GM23338 (cell line): ENCODE data around the gene PRPH2. TPM values are rescaled to one million over a fixed set of nuclear protein-coding genes. Genes with fewer than 3 reads are reported as not detected.

Source experiments
- ATAC-seq: fragments of 200-7000 bp; cut with Tn5 transposase; 3 replicates; pipeline ENCODE4 v1.9.1; 2020
- DNase-seq: peaks from one replicate; pipeline ENCODE4 v3.0.0-alpha.2; 2015; ENCODE audit warnings: low spot score
- H2AFZ ChIP-seq: fragments of 200-600 bp; sonication (generic); 2 replicates; pipeline ENCODE4 v1.8.0; 2016; ENCODE audit warnings: antibody characterized with exemption, mild to moderate bottlenecking, moderate library complexity
- H3F3A ChIP-seq: fragments of 200-600 bp; sonication (generic); replicated peaks from 2 replicates; pipeline ENCODE4 v1.8.0; 2017; ENCODE audit warnings: antibody characterized with exemption, mixed run types, low read depth
- H3K27ac ChIP-seq: fragments of 200-600 bp; sonication (generic); 2 replicates; pipeline ENCODE4 v1.6.1; 2016; ENCODE audit warnings: low read depth
- H3K27me3 ChIP-seq: fragments of 200-600 bp; sonication (generic); 2 replicates; pipeline ENCODE4 v1.8.0; 2016; ENCODE audit warnings: mild to moderate bottlenecking, mixed run types, moderate library complexity; ENCODE audit not compliant: insufficient read depth
- H3K36me3 ChIP-seq: fragments of 200-600 bp; sonication (generic); 2 replicates; pipeline ENCODE4 v1.8.0; 2016; ENCODE audit warnings: mild to moderate bottlenecking; ENCODE audit not compliant: insufficient read depth
- H3K4me1 ChIP-seq: fragments of 200-600 bp; sonication (generic); 2 replicates; pipeline ENCODE4 v1.8.0; 2016; ENCODE audit warnings: mild to moderate bottlenecking, moderate library complexity; ENCODE audit not compliant: insufficient read depth
- H3K4me2 ChIP-seq: fragments of 200-600 bp; sonication (generic); 2 replicates; pipeline ENCODE4 v1.7.1; 2017; ENCODE audit warnings: mixed run types
- H3K4me3 ChIP-seq: fragments of 200-600 bp; sonication (generic); 2 replicates; pipeline ENCODE4 v1.6.1; 2016; ENCODE audit warnings: mixed run types
- H3K79me2 ChIP-seq: fragments of 200-600 bp; sonication (generic); replicated peaks from 2 replicates; pipeline ENCODE4 v1.8.0; 2017; ENCODE audit warnings: mild to moderate bottlenecking; ENCODE audit not compliant: insufficient read depth
- H3K9me2 ChIP-seq: fragments of 200-600 bp; sonication (generic); 2 replicates; pipeline ENCODE4 v1.8.0; 2017; ENCODE audit not compliant: insufficient read depth
- H4K20me1 ChIP-seq: fragments of 200-600 bp; sonication (generic); replicated peaks from 2 replicates; pipeline ENCODE4 v1.8.0; 2017; ENCODE audit warnings: mild to moderate bottlenecking; ENCODE audit not compliant: insufficient read depth
- H3K27ac Mint-ChIP-seq: 2 replicates; pipeline ENCODE4 v1.8.0; 2020; ENCODE audit warnings: inconsistent platforms, mild to moderate bottlenecking, moderate library complexity, mixed read lengths
- H3K27me3 Mint-ChIP-seq: 3 replicates; pipeline ENCODE4 v1.8.0; 2022; ENCODE audit warnings: low read depth, mild to moderate bottlenecking, moderate library complexity, mixed read lengths, inconsistent platforms; ENCODE audit not compliant: insufficient read depth, poor library complexity
- H3K36me3 Mint-ChIP-seq: 3 replicates; pipeline ENCODE4 v1.8.0; 2021; ENCODE audit warnings: low read depth, mild to moderate bottlenecking, inconsistent platforms, moderate library complexity, mixed read lengths
- H3K4me1 Mint-ChIP-seq: 3 replicates; pipeline ENCODE4 v1.8.0; 2020; ENCODE audit warnings: mild to moderate bottlenecking, inconsistent platforms, mixed read lengths
- H3K4me3 Mint-ChIP-seq: 3 replicates; pipeline ENCODE4 v1.8.0; 2021; ENCODE audit warnings: moderate library complexity, mild to moderate bottlenecking, inconsistent platforms, mixed read lengths
- H3K9me3 Mint-ChIP-seq: 3 replicates; pipeline ENCODE4 v1.8.0; 2020; ENCODE audit warnings: moderate library complexity, mild to moderate bottlenecking, inconsistent platforms, mixed read lengths
- CREB1 ChIP-seq: fragments of 250-450 bp; sonication (Bioruptor Pico); IDR thresholded peaks from 2 replicates; pipeline ENCODE4 v1.5.0; 2020; ENCODE audit warnings: low read depth, mild to moderate bottlenecking, moderate library complexity
- ETS1 ChIP-seq: IDR thresholded peaks from 2 replicates; pipeline ENCODE4 v1.6.1; 2016; ENCODE audit warnings: antibody characterized with exemption
- EZH2phosphoT487 ChIP-seq: fragments of 200-600 bp; sonication (generic); IDR thresholded peaks from one replicate; pipeline ENCODE4 v1.8.1; 2018; ENCODE audit warnings: antibody characterized with exemption; ENCODE audit not compliant: unreplicated experiment
- JUNB ChIP-seq: IDR thresholded peaks from one replicate; pipeline ENCODE4 v1.6.1; 2016; ENCODE audit warnings: antibody characterized with exemption; ENCODE audit not compliant: unreplicated experiment
- NANOG ChIP-seq: IDR thresholded peaks from 2 replicates; pipeline ENCODE4 v1.6.1; 2016; ENCODE audit warnings: antibody characterized with exemption, borderline replicate concordance
- POLR2AphosphoS5 ChIP-seq: IDR thresholded peaks from 2 replicates; pipeline ENCODE4 v1.6.1; 2016; ENCODE audit warnings: antibody characterized with exemption, low read depth
- REST ChIP-seq: IDR thresholded peaks from one replicate; pipeline ENCODE4 v1.6.1; 2018; ENCODE audit warnings: antibody characterized with exemption; ENCODE audit not compliant: unreplicated experiment
- STAT1 ChIP-seq: IDR thresholded peaks from one replicate; pipeline ENCODE4 v1.6.1; 2016; ENCODE audit warnings: antibody characterized with exemption; ENCODE audit not compliant: unreplicated experiment
- ZNF114 ChIP-seq: fragments of 250-450 bp; sonication (Bioruptor Pico); IDR thresholded peaks from 2 replicates; pipeline ENCODE4 v1.5.0; 2020; ENCODE audit warnings: mild to moderate bottlenecking, moderate library complexity
- ZNF331 ChIP-seq: fragments of 250-450 bp; sonication (Bioruptor Pico); IDR thresholded peaks from 2 replicates; pipeline ENCODE4 v1.5.0; 2020; ENCODE audit warnings: low read depth, mild to moderate bottlenecking, moderate library complexity
- ZNF462 ChIP-seq: fragments of 250-450 bp; sonication (Bioruptor Pico); IDR thresholded peaks from 2 replicates; pipeline ENCODE4 v1.5.0; 2020; ENCODE audit warnings: mild to moderate bottlenecking, moderate library complexity
- polyA plus RNA-seq: library from polyadenylated mRNA; unstranded; fragments of >200 nt; fragmentation: Nextera tagmentation; extraction: Ambion mirVana; gene quantifications from 2 replicates; pipeline ENCODE4 v1.2.1, GENCODE V29; 2016
- total RNA-seq: library from RNA; depleted of rRNA; stranded (reverse); fragments of >200 nt; shearing (Covaris generic); gene quantifications from 2 replicates; pipeline ENCODE4 v1.2.3, GENCODE V29; 2014

The PRPH2 gene
- total and polyA plus RNA-seq, 2 experiments from 2014 or later: 0.50 to 0.52 TPM

GRCh38 chr6:42688281-42688680 is 34.1 kb downstream of the PRPH2 start:
- Mint-ChIP-seq H3K27ac (no peak overlapping the region), H3K9me3 (peaks cover 13% of the 10 kb centered on the region), H3K4me1 (no peaks in the 10 kb centered on the region), H3K36me3 (peaks cover 86% of the 10 kb centered on the region), H3K27me3 (no peaks in the 10 kb centered on the region), H3K4me3 (no peak overlapping the region)
- no peak for ATAC-seq
- Histone ChIP-seq H3K9me2 (no peaks in the 10 kb centered on the region), H3F3A (no peaks in the 10 kb centered on the region), H3K36me3 (peaks cover 62% of the 10 kb centered on the region), H3K4me1 (no peaks in the 10 kb centered on the region), H3K27ac (no peak overlapping the region), H2AFZ (no peak overlapping the region), H4K20me1 (no peaks in the 10 kb centered on the region), H3K27me3 (no peaks in the 10 kb centered on the region), H3K4me3 (no peak overlapping the region), H3K4me2 (no peak overlapping the region), H3K79me2 (no peaks in the 10 kb centered on the region)
- TF ChIP-seq REST: no peak
- DNase-seq: no peak

- peaks cover 25% of the 10 kb centered on the region; the same call in 1 of the 2 replicates for H3K36me3 ChIP-seq
- H3K4me2 ChIP-seq: no peak overlapping the region
- H3K27ac ChIP-seq: no peak overlapping the region
Observed at GRCh38 chr6:42679358-42679757, 43.0 kb downstream of the PRPH2 start.

More at GRCh38 chr6:42679358-42679757, 43.0 kb downstream of the PRPH2 start:
- Mint-ChIP-seq H3K9me3 (no peaks in the 10 kb centered on the region), H3K27me3 (no peaks in the 10 kb centered on the region), H3K36me3 (peaks cover 69% of the 10 kb centered on the region), H3K27ac (no peak overlapping the region), H3K4me1 (no peaks in the 10 kb centered on the region), H3K4me3 (no peak overlapping the region)
- Histone ChIP-seq H3K4me3 (no peak overlapping the region), H2AFZ (no peak overlapping the region), H3K79me2 (no peaks in the 10 kb centered on the region), H3K4me1 (no peaks in the 10 kb centered on the region), H3K9me2 (no peaks in the 10 kb centered on the region), H3F3A (no peaks in the 10 kb centered on the region), H4K20me1 (peaks cover 5% of the 10 kb centered on the region), H3K27me3 (no peaks in the 10 kb centered on the region)
- DNase-seq (no peak), ATAC-seq (no peak)
- TF ChIP-seq STAT1: no peak
- TF ChIP-seq JUNB: no peak
- TF ChIP-seq NANOG: no peak
- no peak for TF ChIP-seq CREB1 (CRISPR knock-in tag)
- TF ChIP-seq ZNF114 (CRISPR knock-in tag): no peak
- TF ChIP-seq ETS1: no peak
- no peak for TF ChIP-seq ZNF462 (CRISPR knock-in tag)
- no peak for TF ChIP-seq POLR2AphosphoS5
- no peak for TF ChIP-seq ZNF331
- TF ChIP-seq EZH2phosphoT487: no peak
